Measurements from ENCODE around the gene PRR13. TPM values are rescaled to one million over a fixed set of nuclear protein-coding genes. Genes with fewer than 3 reads are reported as not detected.

Gene PRR13
- total and polyA plus RNA-seq, 2 of the 8 experiments (the other 6 are each of a cell fraction or from before 2014, with no cell fraction given) = 82.9 to 185 TPM

DNA sequence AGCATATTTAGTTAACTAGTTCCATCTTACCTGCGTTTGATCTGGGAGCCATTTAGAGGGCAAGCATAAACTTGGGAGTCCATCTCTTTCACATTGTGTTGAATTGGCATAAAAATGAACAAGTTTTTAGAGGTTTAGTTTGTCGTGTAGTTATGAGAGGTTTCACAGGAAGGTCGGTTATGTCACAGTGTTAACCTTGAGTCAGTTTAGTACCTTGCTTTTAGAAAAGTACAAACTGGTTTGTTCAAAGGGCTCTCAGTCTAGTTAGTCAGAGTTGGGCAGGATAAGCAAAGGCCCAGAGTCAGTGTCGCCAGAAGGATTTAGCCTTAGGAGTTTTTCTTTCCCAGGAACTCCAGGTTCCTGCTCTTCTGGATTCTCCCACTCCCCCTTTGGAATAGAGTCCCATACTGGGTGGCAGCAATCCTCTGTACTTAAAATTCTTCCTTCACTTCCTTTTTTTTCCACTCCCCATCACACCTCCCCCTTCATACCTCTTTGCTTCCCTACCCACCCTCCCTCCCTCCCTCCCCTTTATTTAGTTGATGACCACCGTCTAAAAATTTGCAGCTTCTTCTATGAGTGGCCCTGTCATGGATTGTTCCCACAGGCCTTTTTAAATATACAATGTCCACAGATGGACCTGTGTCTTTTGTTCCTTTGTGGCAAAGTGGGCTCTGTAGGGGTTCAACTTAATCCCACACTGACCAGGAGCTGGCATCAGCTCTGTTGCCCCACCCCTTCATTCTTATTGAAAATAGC, 22.4 kb downstream of the PRR13 start:
- Histone ChIP-seq H3K4me1 (replicated peaks in 1 of 4; ENCODE audit: control insufficient read depth in 3 of 4, insufficient read depth in 4 of 4, low read length in 3 of 4) (peaks cover 0 to 10% (median under 1%) of the 10 kb centered on the region in 4 experiments; a peak in 3 of 7 replicates), H3K9ac (replicated peaks in 1 of 4; ENCODE audit: extremely low read depth in 1 of 4, low read depth in 3 of 4, low read length in 3 of 4) (no peak overlapping the region), H3K14ac (ENCODE audit: insufficient read length) (no peak overlapping the region), H4K8ac (ENCODE audit: extremely low read depth, insufficient read depth, low read length) (no peak overlapping the region), H2BK12ac (ENCODE audit: low read depth, low read length) (no peak overlapping the region), H3K36me3 (ENCODE audit: control insufficient read depth in 2 of 4, insufficient read depth in 4 of 4, low read length in 3 of 4) (peaks cover 88 to 100% (median 95%) of the 10 kb centered on the region in 4 experiments), H4K91ac (replicated peaks; ENCODE audit: insufficient read length, low read length) (no peak overlapping the region), H3K4ac (replicated peaks; ENCODE audit: insufficient read length, low read depth, low read length) (no peak overlapping the region), H2BK5ac (ENCODE audit: low read depth, low read length) (no peak overlapping the region), H2AFZ (ENCODE audit: low read length) (no peak overlapping the region), H2BK15ac (ENCODE audit: low read length) (no peak overlapping the region), H3K4me2 (ENCODE audit: insufficient read depth in 1 of 2, low read depth in 2 of 2, low read length in 2 of 2) (no peak overlapping the region), H3K23me2 (ENCODE audit: low read depth, low read length) (no peaks in the 10 kb centered on the region; the same call in 1 of the 2 replicates), H3K79me1 (ENCODE audit: low read depth, low read length) (peaks cover 7% of the 10 kb centered on the region), H3K4me3 (ENCODE audit: extremely low read depth in 1 of 4, insufficient read depth in 2 of 4, low read depth in 3 of 4, low read length in 4 of 4) (no peak overlapping the region), H3K9me3 (ENCODE audit: insufficient read depth in 2 of 2, low read depth in 1 of 2, low read length in 1 of 2) (no peaks in the 10 kb centered on the region), H2AK5ac (ENCODE audit: low read depth, low read length) (no peak overlapping the region), H3K79me2 (ENCODE audit: control insufficient read depth in 1 of 2, insufficient read depth in 2 of 2, low read length in 2 of 2) (peaks cover 0 to 77% of the 10 kb centered on the region in 2 experiments; a peak in 3 of 4 replicates), H2BK120ac (replicated peaks; ENCODE audit: low read depth, low read length) (no peak overlapping the region), H4K20me1 (replicated peaks in 1 of 2; ENCODE audit: control insufficient read depth in 1 of 2, insufficient read depth in 2 of 2, low read length in 2 of 2) (peaks cover 35 to 54% of the 10 kb centered on the region in 2 experiments), H2BK20ac (ENCODE audit: low read length) (no peak overlapping the region), H3K23ac (ENCODE audit: insufficient read length) (no peak overlapping the region), H3K18ac (ENCODE audit: extremely low read depth, low read length) (no peak overlapping the region), H3K27ac (ENCODE audit: low read depth, low read length) (no peak overlapping the region), H3K56ac (replicated peaks; ENCODE audit: insufficient read length, low read depth, low read length) (no peak overlapping the region), H4K5ac (ENCODE audit: insufficient read length, low read depth, low read length) (no peak overlapping the region), H3K27me3 (replicated peaks in 1 of 4; ENCODE audit: control insufficient read depth in 3 of 4, extremely low read depth in 1 of 4, insufficient read depth in 3 of 4, low read length in 3 of 4) (no peaks in the 10 kb centered on the region)
- no peak for TF ChIP-seq JUND (IDR thresholded peaks at IDR 0.05; ENCODE audit: low read length)
- TF ChIP-seq SP1 (IDR thresholded peaks at IDR 0.05; ENCODE audit: low read depth, low read length) = no peak
- TF ChIP-seq, protein P1, sequence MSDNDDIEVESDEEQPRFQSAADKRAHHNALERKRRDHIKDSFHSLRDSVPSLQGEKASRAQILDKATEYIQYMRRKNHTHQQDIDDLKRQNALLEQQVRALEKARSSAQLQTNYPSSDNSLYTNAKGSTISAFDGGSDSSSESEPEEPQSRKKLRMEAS (IDR thresholded peaks at IDR 0.05) = no peak
- TF ChIP-seq POLR2AphosphoS5 (IDR thresholded peaks at IDR 0.05; ENCODE audit: low read depth, low read length) = peak; percentile 4; the same call in 1 of the 2 replicates
- TF ChIP-seq CTBP2 (IDR thresholded peaks at IDR 0.05; ENCODE audit: borderline replicate concordance, insufficient read depth, insufficient read length, low read length) = no peak
- TF ChIP-seq POLR2A (IDR thresholded peaks at IDR 0.05; ENCODE audit: control extremely low read depth in 1 of 2, low read depth in 2 of 2, low read length in 2 of 2) = peak; percentile 33 to 54; a peak in 2 of 3 replicates
- POLR2A ChIA-PET (ENCODE audit: partially characterized antibody) = interaction anchor here (0.7 to 67.0 kb wide), 10 partner anchors 4 to 208 kb away, joined by 3 to 3397 read pairs (median 4); partner anchors contain the start of genes AAAS, MAP3K12, NPFF and PCBP2
- 84% methylated on average over 4 of the region's 5 CpGs; no CpG with 5 or more reads in 1 of the 2 experiments for WGBS, 2 experiments (ENCODE audit: extremely low coverage in 1 of 2, insufficient coverage in 1 of 2, insufficient read length in 1 of 2, insufficient replicate concordance in 2 of 2, low coverage in 1 of 2, low lambda C conversion rate in 2 of 2, missing lambda C conversion rate in 1 of 2)
- no peak for DNase-seq (ENCODE audit: low read depth in 1 of 2, low spot score in 2 of 2)
- CTCF ChIA-PET (ENCODE audit: partially characterized antibody) = interaction anchor here (0.6 to 6.4 kb wide), 6 partner anchors 9 to 59 kb away, joined by 3 to 57 read pairs (median 6); no protein-coding TSS in a partner anchor
- no peak for FAIRE-seq
